Stimulated activated CD8-positive, alpha-beta memory T cell treated with anti-CD3 and anti-CD28 coated beads, Interleukin-7, amount 100 ng/mL, for 4 hours (primary cell): ENCODE measurements around the gene ADAMTS18.
"Not testable (repeated sequence)": the region's sequence is repeated elsewhere in the genome, so short reads cannot be mapped to it uniquely, and the experiment has no call there.

Experiments
- DNase-seq, 2 donors: peaks; one replicate each; pipeline ENCODE4 v3.0.0-alpha.2; 2020; ENCODE audit warnings: low read depth in 2 of 2

Gene ADAMTS18, protein sequence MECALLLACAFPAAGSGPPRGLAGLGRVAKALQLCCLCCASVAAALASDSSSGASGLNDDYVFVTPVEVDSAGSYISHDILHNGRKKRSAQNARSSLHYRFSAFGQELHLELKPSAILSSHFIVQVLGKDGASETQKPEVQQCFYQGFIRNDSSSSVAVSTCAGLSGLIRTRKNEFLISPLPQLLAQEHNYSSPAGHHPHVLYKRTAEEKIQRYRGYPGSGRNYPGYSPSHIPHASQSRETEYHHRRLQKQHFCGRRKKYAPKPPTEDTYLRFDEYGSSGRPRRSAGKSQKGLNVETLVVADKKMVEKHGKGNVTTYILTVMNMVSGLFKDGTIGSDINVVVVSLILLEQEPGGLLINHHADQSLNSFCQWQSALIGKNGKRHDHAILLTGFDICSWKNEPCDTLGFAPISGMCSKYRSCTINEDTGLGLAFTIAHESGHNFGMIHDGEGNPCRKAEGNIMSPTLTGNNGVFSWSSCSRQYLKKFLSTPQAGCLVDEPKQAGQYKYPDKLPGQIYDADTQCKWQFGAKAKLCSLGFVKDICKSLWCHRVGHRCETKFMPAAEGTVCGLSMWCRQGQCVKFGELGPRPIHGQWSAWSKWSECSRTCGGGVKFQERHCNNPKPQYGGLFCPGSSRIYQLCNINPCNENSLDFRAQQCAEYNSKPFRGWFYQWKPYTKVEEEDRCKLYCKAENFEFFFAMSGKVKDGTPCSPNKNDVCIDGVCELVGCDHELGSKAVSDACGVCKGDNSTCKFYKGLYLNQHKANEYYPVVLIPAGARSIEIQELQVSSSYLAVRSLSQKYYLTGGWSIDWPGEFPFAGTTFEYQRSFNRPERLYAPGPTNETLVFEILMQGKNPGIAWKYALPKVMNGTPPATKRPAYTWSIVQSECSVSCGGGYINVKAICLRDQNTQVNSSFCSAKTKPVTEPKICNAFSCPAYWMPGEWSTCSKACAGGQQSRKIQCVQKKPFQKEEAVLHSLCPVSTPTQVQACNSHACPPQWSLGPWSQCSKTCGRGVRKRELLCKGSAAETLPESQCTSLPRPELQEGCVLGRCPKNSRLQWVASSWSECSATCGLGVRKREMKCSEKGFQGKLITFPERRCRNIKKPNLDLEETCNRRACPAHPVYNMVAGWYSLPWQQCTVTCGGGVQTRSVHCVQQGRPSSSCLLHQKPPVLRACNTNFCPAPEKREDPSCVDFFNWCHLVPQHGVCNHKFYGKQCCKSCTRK (N-terminal part only)

DNA sequence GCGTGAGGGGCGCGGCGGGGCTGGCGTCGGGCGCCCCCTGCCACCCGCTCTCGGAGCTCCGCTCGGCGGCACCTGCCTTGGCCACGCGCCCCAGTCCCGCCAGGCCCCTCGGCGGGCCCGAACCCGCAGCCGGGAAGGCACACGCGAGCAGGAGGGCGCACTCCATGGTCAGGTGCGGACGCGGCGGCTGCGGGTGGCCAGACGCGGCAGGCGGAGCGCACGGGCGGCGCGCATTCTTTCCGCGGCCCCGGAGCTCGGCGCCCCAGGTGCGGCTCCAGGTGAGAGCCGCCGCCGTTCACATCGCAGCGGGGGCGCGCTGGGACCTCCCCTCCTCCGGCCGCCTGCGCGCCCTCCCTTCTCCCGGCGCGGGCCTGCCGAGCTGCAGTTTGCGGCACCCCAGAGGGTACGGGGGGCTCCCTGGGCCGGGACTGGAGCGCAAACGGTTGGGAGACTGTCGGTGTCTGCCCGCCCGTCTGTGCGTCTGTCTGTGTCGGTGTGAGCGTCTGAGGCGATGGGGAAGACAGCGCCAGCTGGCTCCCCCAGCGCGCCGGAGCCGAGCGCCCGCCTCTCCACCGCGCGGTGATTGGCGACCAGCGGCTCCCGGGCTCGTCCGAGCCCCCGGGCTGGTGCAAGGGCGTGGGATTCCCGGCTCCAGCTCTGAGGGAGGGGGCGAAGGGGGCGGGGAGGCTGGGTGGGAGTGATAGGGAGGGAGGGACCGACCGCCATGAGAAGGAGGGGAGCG, at the start of gene ADAMTS18:
TSS of gene ADAMTS18 (minus strand) at position 505 of the 742 bp plus-strand sequence. CDS start at position 166, 339 bp downstream.
- DNase-seq = no peak

- no peak for DNase-seq
Measured at GRCh38 chr16:77480681-77481315, 46.0 kb upstream of the ADAMTS18 start.

DNA sequence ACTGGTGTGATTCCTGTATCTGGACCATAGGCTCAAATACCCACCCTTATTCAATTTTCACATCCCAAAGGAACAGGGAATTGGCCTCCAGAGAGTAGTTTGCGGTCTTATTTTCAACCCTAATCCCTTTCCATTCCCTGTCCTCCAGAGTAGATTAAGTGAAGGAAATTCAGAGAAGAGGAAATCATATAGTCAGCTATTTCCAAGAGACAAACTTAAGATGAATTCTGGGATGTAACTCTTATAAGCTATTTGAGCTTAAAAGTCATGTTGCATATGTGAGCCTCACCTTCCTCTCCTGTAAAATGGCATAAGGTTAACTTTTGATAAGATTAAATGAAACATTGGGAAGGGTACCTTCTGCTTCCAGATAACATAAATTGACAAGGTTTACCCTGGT, 37.4 kb upstream of the ADAMTS18 start:
- no peak for DNase-seq

DNA sequence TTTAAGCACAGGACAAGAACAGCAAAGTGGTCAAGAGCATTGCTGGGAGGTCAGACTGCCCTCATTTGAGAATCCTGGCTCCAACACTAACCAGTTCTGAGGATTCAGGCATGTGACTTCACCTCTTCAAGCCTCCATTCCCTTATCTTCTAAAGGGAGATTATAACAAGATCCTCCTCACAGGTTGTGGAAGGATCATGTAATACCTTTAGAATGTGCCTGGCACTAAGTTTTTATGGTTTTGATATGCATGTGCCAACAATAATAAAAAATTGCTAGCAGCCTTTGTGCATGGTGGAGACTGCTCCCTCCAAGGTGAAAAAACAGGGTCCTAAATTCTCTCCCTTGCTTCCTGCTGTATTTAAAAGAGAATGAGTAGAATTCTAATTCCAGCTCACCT, 36.0 kb upstream of the ADAMTS18 start:
- no peak for DNase-seq

DNA sequence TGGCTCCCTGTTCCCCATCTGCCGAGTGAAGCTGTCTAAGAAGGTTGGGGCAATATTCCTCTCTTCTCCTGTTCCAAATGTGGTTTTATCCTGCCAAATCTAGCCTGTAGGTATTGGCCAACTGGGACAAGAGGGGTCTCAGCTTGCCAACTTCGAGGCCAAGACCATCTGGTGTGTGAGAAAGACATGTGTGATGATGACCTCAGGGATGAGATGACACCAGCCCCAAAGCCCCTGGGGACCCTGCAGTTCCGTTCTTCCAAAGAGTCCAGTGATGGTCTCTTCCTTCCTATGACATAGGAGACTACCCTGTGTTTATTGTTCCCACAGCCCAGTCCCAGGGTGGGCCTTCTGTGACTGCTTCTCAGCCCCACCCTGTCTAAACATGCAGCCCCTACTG, 34.8 kb upstream of the ADAMTS18 start:
- no peak for DNase-seq

DNA sequence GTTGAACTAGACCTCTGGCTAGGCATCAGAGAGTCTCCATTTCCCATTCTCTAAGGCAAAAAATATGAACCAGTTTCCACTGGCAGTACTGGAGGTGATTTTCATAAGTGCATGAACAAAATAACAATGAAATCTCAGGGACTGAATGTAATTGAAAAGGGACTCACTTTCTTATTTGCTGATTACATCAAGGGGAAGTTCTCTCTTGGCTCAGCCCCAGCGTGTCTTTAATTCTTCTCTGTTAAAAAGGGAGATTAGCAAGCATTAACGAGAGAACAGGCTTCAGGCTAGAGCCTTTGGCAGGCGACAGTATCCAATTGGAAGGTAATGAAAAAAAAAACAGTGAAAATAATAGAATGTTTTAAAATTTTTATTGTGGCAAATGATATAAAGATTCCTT, 34.0 kb upstream of the ADAMTS18 start:
- no peak for DNase-seq

- no peak for DNase-seq
Measured at GRCh38 chr16:77467821-77468335, 33.0 kb upstream of the ADAMTS18 start.

DNA sequence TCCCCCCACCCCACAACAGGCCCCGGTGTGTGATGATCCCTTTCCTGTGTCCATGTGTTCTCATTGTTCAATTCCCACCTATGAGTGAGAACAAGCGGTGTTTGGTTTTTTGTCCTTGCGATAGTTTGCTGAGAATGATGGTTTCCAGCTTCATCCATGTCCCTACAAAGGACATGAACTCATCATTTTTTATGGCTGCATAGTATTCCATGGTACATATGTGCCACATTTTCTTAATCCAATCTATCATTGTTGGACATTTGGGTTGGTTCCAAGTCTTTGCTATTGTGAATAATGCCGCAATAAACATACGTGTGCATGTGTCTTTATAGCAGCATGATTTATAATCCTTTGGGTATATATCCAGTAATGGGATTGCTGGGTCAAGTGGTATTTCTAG, 28.8 kb upstream of the ADAMTS18 start:
- DNase-seq = not testable (repeated sequence)

GRCh38 chr16:77462894-77463293, 28.1 kb upstream of the ADAMTS18 start:
- no peak for DNase-seq

- DNase-seq = no peak
Measured at GRCh38 chr16:77459534-77460254, 24.9 kb upstream of the ADAMTS18 start.

DNA sequence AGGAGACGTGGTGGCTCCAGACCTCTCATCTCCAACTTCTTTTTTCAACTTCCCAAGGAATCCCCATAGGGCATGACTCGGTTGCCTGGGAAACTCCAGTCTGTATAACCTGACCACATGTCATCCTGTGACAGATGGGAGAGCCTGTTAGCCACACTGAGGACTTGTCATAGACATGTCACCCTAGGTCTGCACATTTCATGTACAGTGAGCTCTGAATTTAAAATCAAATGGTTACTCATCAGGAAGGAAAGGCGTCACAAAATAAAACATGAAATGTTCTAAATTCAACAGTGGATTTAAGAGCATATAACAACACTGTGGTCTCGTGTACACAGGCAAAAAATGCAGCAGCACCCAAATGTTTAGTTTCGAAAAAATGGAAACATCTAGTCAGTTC, 22.2 kb upstream of the ADAMTS18 start:
- DNase-seq = no peak

GRCh38 chr16:77452243-77452642, 17.4 kb upstream of the ADAMTS18 start:
- DNase-seq = no peak

DNA sequence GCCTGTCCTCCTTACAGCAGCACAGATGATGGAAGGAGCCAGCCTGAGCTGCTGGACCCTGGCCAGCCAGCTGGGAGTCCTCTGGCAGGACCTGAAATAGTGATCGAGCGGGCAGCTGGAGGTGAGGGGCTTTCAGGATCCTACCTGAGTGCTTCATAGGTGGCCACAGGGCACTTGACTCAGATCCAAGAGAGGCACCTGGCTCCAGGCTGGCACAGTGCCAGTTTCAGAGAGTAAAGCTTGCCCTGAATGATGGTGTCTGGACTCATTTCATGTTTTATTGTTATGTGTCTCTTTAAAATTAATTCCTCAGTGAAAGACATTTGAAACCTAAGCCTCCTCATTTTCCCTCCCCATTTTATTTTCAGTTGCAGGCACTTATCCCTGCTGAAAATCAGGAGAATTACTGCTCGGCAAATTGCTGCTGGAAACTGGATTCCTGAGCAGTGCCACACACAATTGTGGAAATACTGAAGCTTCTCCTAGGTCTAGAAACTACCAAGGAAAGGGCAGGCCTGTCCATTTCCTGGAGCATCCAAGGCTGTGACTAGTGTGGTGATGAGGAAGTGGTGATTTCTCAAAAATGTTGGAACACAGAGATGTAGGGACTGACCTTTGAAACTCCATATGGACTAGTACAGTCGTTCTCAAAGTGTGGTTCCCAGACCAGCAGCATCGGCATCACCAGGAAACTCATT, 16.1 kb upstream of the ADAMTS18 start:
- DNase-seq = no peak

DNA sequence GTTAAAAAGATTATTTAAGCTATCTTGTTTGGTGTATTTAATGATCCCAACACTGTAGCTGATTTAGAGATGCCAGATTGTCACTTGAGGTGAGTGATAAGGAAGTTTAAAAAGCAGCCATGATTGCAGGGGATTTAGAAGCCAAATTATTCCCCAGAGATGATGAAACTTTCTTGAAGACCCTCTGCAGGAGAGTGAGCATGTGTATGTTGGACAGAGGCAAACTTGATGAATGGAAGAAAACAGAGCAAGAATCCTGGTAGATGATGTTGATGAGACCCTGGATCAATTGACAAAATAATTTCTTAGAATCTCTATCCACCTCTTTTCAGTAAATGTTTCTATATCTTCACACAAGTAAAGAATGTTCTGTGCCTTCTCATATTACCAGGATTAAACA, 14.4 kb upstream of the ADAMTS18 start:
- DNase-seq = no peak

DNA sequence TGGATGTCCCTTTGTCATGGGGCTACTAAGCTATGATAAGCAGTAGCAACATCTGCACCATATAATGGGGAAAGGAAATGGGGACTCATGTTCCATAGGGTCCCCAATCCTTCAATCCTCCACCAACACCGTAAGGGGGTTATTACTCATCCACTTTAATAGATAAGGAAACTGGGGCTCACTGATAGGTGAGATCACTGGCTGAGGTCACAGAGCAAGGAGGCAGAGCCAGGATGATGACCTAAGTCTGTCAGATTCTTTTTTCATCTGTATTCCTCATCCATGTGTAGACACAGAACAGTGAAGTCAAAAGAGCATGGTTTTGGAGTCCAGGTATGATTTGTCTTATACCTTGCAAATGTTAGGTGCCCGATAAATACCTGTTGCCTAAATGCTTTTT, 10.5 kb upstream of the ADAMTS18 start:
- DNase-seq = no peak

- no peak for DNase-seq
Measured at GRCh38 chr16:77444147-77444460, 9.3 kb upstream of the ADAMTS18 start.

- DNase-seq = no peak
Measured at GRCh38 chr16:77443357-77444146, 8.7 kb upstream of the ADAMTS18 start.

GRCh38 chr16:77442078-77442477, 7.2 kb upstream of the ADAMTS18 start:
- DNase-seq = no peak

DNA sequence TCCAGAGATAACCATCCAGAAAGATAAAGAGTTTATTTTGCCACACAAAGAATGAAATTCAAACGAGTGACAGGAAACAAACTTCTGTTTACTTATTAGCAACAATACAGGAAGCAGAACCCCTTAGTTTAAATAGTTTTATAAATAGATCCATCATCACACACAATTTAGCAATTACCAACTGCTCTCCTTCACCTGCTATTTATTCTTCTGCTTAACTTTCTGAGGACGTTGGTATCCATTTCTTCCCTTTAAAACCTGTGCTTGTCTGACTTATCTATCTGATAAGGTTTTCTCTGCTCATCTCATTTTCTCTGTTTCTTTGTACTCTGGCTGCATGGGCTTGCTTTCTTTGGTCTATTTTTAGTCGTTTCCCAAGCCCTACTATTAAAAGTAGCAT, 4.3 kb upstream of the ADAMTS18 start:
- DNase-seq = no peak
